B cell (primary cell): ENCODE measurements around the gene SHFL. TPM values are rescaled to one million over a fixed set of nuclear protein-coding genes. Genes with fewer than 3 reads are reported as not detected.

ENCODE experiments used
- ATAC-seq: fragments of 200-7000 bp; cut with Tn5 transposase; one replicate; pipeline ENCODE4 v1.10.0; 2021; ENCODE audit warnings: low read depth, mild to moderate bottlenecking, moderate number of reproducible peaks, moderate library complexity
- CTCF ChIA-PET: fragments of 350-600 bp; sonication (Branson Sonifier 250); formaldehyde crosslinking; loops from one replicate; lab custom pipeline; 2021; ENCODE audit warnings: antibody characterized with exemption, inconsistent platforms; lab: Charles Lee
- POLR2A ChIA-PET: fragments of 350-600 bp; sonication (Branson Sonifier 250); formaldehyde crosslinking; loops from one replicate; lab custom pipeline; 2021; ENCODE audit warnings: antibody characterized with exemption; lab: Charles Lee
- DNase-seq: peaks from one replicate; pipeline ENCODE4 v3.0.0; 2013
- H2AFZ ChIP-seq: 2 replicates; pipeline ENCODE4 v1.6.1; 2012; ENCODE audit warnings: mild to moderate bottlenecking, low read depth, low read length; ENCODE audit not compliant: insufficient read depth, poor library complexity, severe bottlenecking
- H3K27ac ChIP-seq, 2 donors: 1 replicate in 1 of 2; 2 replicates in 1 of 2; pipeline ENCODE4 v1.5.1; 2012 to 2013; ENCODE audit warnings: low read length in 2 of 2, mild to moderate bottlenecking in 2 of 2, moderate library complexity in 1 of 2
- H3K27me3 ChIP-seq, 4 experiments: fragments of 200-600 bp in 1 of 4; sonication (generic) in 1 of 4; replicated peaks in 1 of 4; 1 replicate in 2 of 4; 2 replicates in 2 of 4; pipeline versions ENCODE4 v1.6.1 to v1.7.0; 2013 to 2016; ENCODE audit warnings: low read length in 3 of 4, mild to moderate bottlenecking in 2 of 4, mixed read lengths in 1 of 4, moderate library complexity in 1 of 4; ENCODE audit not compliant: insufficient read depth in 4 of 4, control insufficient read depth in 3 of 4; ENCODE audit errors: control extremely low read depth in 1 of 4
- H3K36me3 ChIP-seq, 2 experiments: replicated peaks in 1 of 2; 1 replicate in 1 of 2; 2 replicates in 1 of 2; pipeline versions ENCODE4 v1.6.1 to v1.7.1; 2013; ENCODE audit warnings: low read length in 1 of 2; ENCODE audit not compliant: insufficient read depth in 2 of 2, control insufficient read depth in 1 of 2; ENCODE audit errors: control extremely low read depth in 1 of 2, extremely low read depth in 1 of 2
- H3K4me1 ChIP-seq, 2 donors: fragments of 200-600 bp in 1 of 2; sonication (generic) in 1 of 2; 1 replicate in 1 of 2; 2 replicates in 1 of 2; pipeline versions ENCODE4 v1.5.1 to v1.6.1; 2013 to 2017; ENCODE audit warnings: low read length in 2 of 2; ENCODE audit not compliant: control insufficient read depth in 2 of 2, insufficient read depth in 2 of 2
- H3K4me2 ChIP-seq: replicated peaks from 2 replicates; pipeline ENCODE3; 2012; ENCODE audit warnings: mild to moderate bottlenecking, low read depth, low read length; ENCODE audit not compliant: poor library complexity, severe bottlenecking
- H3K4me3 ChIP-seq, 5 experiments: fragments of 200-600 bp in 1 of 5; sonication (generic) in 1 of 5; 1 replicate in 3 of 5; 2 replicates in 2 of 5; pipeline versions ENCODE4 v1.5.1 to v1.7.0; 2011 to 2016; ENCODE audit warnings: low read length in 4 of 5, mild to moderate bottlenecking in 4 of 5, low read depth in 2 of 5, control low read depth in 1 of 5, moderate library complexity in 1 of 5; ENCODE audit not compliant: insufficient read depth in 1 of 5; ENCODE audit errors: control extremely low read depth in 1 of 5, extremely low read depth in 1 of 5
- H3K79me2 ChIP-seq: fragments of 200-600 bp; sonication (generic); one replicate; pipeline ENCODE4 v1.6.0; 2016; ENCODE audit warnings: low read length; ENCODE audit not compliant: control insufficient read depth, insufficient read depth
- H3K9ac ChIP-seq: fragments of 200-600 bp; sonication (generic); 2 replicates; pipeline ENCODE4 v1.6.1; 2017; ENCODE audit warnings: mild to moderate bottlenecking, low read length, moderate library complexity
- H3K9me3 ChIP-seq, 3 donors: one replicate each; pipeline versions ENCODE4 v1.6.1 to v1.7.1; 2013; ENCODE audit warnings: low read length in 2 of 3; ENCODE audit not compliant: control insufficient read depth in 2 of 3, insufficient read depth in 1 of 3; ENCODE audit errors: control extremely low read depth in 1 of 3
- H4K20me1 ChIP-seq: 2 replicates; pipeline ENCODE4 v1.6.0; 2012; ENCODE audit warnings: mild to moderate bottlenecking, low read length; ENCODE audit not compliant: insufficient read depth, control insufficient read depth, poor library complexity, severe bottlenecking
- H3K27ac Mint-ChIP-seq: one replicate; pipeline ENCODE4 v1.8.0; 2021; ENCODE audit warnings: mixed read lengths
- H3K27me3 Mint-ChIP-seq: one replicate; pipeline ENCODE4 v1.8.0; 2021; ENCODE audit warnings: mixed read lengths
- H3K4me1 Mint-ChIP-seq: one replicate; pipeline ENCODE4 v1.8.0; 2021; ENCODE audit warnings: mixed read lengths
- H3K4me3 Mint-ChIP-seq: one replicate; pipeline ENCODE4 v1.8.0; 2021; ENCODE audit warnings: mixed read lengths
- H3K9me3 Mint-ChIP-seq: one replicate; pipeline ENCODE4 v1.8.0; 2022; ENCODE audit warnings: mixed read lengths; ENCODE audit not compliant: insufficient read depth
- EZH2 ChIP-seq: IDR thresholded peaks from 2 replicates; pipeline ENCODE4 v1.6.1; 2012; ENCODE audit warnings: borderline replicate concordance, low read depth, mild to moderate bottlenecking, moderate library complexity, low read length; ENCODE audit not compliant: insufficient read depth, poor library complexity, severe bottlenecking
- WGBS: methylation state at CpG from one replicate; pipeline ENCODE4 v1.1.5; 2013; ENCODE audit warnings: missing lambda C conversion rate; ENCODE audit not compliant: insufficient coverage; 5-methylcytosine and 5-hydroxymethylcytosine counted together
- intact Hi-C: fragments of 100-400 bp; cut with micrococcal nuclease; formaldehyde crosslinking; loops from one replicate; pipeline ENCODE4 v1.10.0; 2022
- polyA plus RNA-seq: library from polyadenylated mRNA; depleted of rRNA; stranded (reverse); fragments of >200 nt; gene quantifications from 2 replicates; pipeline ENCODE4 v1.2.3, GENCODE V29; 2012
- total RNA-seq, 2 donors: library from RNA; stranded (reverse); fragments of 120-200 nt in 1 of 2; gene quantifications; 1 replicate in 1 of 2; 2 replicates in 1 of 2; pipeline versions ENCODE4 v1.2.3 to v1.2.4, GENCODE V29; 2013 to 2022
- TF ChIP-seq, protein P1 (sequence below): fragments of 200-600 bp; IDR thresholded peaks from one replicate; pipeline ENCODE4 v1.8.0; 2022; ENCODE audit warnings: antibody characterized with exemption, mild to moderate bottlenecking

SHFL gene
- total and polyA plus RNA-seq, 2 donors (not counting 1 experiment from before 2014, with no cell fraction given) = 109 to 205 TPM

- peaks cover 10% of the 10 kb centered on the region for H3K27me3 Mint-ChIP-seq
- CTCF ChIA-PET = interaction anchor here (0.8 kb wide), 1 partner anchor 314 kb away, joined by 3 read pairs; no protein-coding TSS in a partner anchor
These were observed 12.0 kb upstream of the SHFL start for GRCh38 chr19:10074153-10074552.

DNA sequence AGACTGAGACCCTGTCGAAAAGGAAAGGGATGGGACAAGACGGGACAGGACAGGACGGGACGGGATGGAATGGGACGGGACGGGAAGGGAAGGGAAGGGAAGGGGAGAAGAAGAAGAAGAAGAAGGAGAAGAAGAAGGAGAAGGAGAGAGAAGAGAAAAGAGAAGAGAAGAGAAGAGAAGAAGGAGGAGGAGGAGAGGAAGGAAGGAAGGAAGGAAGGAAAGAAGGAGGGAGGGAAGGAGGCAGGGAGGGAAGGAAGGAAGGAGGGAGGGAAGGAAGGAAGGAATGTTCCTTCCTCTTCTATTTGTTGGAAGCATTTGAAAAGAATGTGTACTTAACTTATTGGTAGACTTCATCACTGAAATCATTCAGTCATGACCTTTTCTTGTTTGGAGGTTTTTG lies 9.6 kb upstream of the SHFL start:
- Mint-ChIP-seq H3K4me3 (no peak overlapping the region), H3K27ac (no peak overlapping the region), H3K27me3 (peaks cover 3% of the 10 kb centered on the region), H3K4me1 (no peaks in the 10 kb centered on the region), H3K9me3 (no peaks in the 10 kb centered on the region)
- no peaks in the 10 kb centered on the region for H4K20me1 ChIP-seq
- H3K36me3 ChIP-seq = no peaks in the 10 kb centered on the region
- WGBS = 85% methylated on average over 6 of the region's 6 CpGs
- H3K4me1 ChIP-seq = no peaks in the 10 kb centered on the region
- intact Hi-C loops = no loop called here
- H3K4me3 ChIP-seq = no peak overlapping the region
- peaks cover 3 to 22% (median 8%) of the 10 kb centered on the region in 3 donors for H3K9me3 ChIP-seq
- H3K27ac ChIP-seq = no peak overlapping the region
- POLR2A ChIA-PET = interaction anchor here (0.6 kb wide), 1 partner anchor 30 kb away, joined by 4 read pairs; no protein-coding TSS in a partner anchor
- no peak overlapping the region for H3K9ac ChIP-seq
- DNase-seq (no peak), ATAC-seq (no peak)
- no peak overlapping the region for H3K4me2 ChIP-seq
- CTCF ChIA-PET = interaction anchor here (0.8 kb wide), 1 partner anchor 173 kb away, joined by 5 read pairs; no protein-coding TSS in a partner anchor
- H3K79me2 ChIP-seq = no peaks in the 10 kb centered on the region
- TF ChIP-seq EZH2 = no peak
- TF ChIP-seq, protein P1, sequence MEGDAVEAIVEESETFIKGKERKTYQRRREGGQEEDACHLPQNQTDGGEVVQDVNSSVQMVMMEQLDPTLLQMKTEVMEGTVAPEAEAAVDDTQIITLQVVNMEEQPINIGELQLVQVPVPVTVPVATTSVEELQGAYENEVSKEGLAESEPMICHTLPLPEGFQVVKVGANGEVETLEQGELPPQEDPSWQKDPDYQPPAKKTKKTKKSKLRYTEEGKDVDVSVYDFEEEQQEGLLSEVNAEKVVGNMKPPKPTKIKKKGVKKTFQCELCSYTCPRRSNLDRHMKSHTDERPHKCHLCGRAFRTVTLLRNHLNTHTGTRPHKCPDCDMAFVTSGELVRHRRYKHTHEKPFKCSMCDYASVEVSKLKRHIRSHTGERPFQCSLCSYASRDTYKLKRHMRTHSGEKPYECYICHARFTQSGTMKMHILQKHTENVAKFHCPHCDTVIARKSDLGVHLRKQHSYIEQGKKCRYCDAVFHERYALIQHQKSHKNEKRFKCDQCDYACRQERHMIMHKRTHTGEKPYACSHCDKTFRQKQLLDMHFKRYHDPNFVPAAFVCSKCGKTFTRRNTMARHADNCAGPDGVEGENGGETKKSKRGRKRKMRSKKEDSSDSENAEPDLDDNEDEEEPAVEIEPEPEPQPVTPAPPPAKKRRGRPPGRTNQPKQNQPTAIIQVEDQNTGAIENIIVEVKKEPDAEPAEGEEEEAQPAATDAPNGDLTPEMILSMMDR = no peak
- no peaks in the 10 kb centered on the region for H3K27me3 ChIP-seq
- H2AFZ ChIP-seq = no peak overlapping the region

More at GRCh38 chr19:10074153-10074552, 12.0 kb upstream of the SHFL start:
- DNase-seq (peak; percentile 63), ATAC-seq (peak; percentile 17)
- Histone ChIP-seq H3K27ac (no peak overlapping the region), H4K20me1 (no peaks in the 10 kb centered on the region), H3K9me3 (peaks cover 3 to 25% (median 8%) of the 10 kb centered on the region in 3 donors), H3K36me3 (no peaks in the 10 kb centered on the region), H3K4me3 (no peak overlapping the region), H2AFZ (no peak overlapping the region), H3K4me2 (no peak overlapping the region), H3K4me1 (no peaks in the 10 kb centered on the region), H3K9ac (no peak overlapping the region), H3K79me2 (no peaks in the 10 kb centered on the region), H3K27me3 (no peaks in the 10 kb centered on the region)
- no peaks in the 10 kb centered on the region for H3K4me1 Mint-ChIP-seq
- H3K4me3 Mint-ChIP-seq = no peak overlapping the region
- 75% methylated on average over 2 of the region's 2 CpGs for WGBS
- H3K27ac Mint-ChIP-seq = no peak overlapping the region
- POLR2A ChIA-PET = no interaction called here
- intact Hi-C loops = loop anchor here (1.0 kb wide), 1 partner anchor 39 kb away; no protein-coding TSS in a partner anchor
- TF ChIP-seq, protein P1 = peak; percentile 23
- TF ChIP-seq EZH2 = no peak
- no peaks in the 10 kb centered on the region for H3K9me3 Mint-ChIP-seq
